IPS-18a (cell line): ENCODE measurements around the gene LRPPRC.

Source experiments
- H3K27ac ChIP-seq: one replicate; pipeline ENCODE4 v1.5.1; 2013; ENCODE audit warnings: low read length
- H3K27me3 ChIP-seq: one replicate; pipeline ENCODE4 v1.6.1; 2013; ENCODE audit warnings: mild to moderate bottlenecking, low read length; ENCODE audit not compliant: control insufficient read depth, insufficient read depth
- H3K36me3 ChIP-seq: one replicate; pipeline ENCODE4 v1.6.1; 2013; ENCODE audit warnings: low read depth, low read length; ENCODE audit not compliant: control insufficient read depth
- H3K4me1 ChIP-seq: one replicate; pipeline ENCODE4 v1.6.1; 2013; ENCODE audit warnings: low read depth, low read length; ENCODE audit not compliant: control insufficient read depth
- H3K4me3 ChIP-seq: one replicate; pipeline ENCODE4 v1.5.1; 2013; ENCODE audit warnings: low read length
- H3K9ac ChIP-seq: one replicate; pipeline ENCODE4 v1.6.1; 2013; ENCODE audit warnings: mild to moderate bottlenecking, low read length, moderate library complexity
- H3K9me3 ChIP-seq: one replicate; pipeline ENCODE4 v1.6.1; 2013; ENCODE audit warnings: low read depth, low read length; ENCODE audit not compliant: control insufficient read depth

Gene LRPPRC

GRCh38 chr2:43837033-43837432 is 158.8 kb downstream of the LRPPRC start:
- H3K36me3 ChIP-seq: no peaks in the 10 kb centered on the region
- H3K9me3 ChIP-seq: no peaks in the 10 kb centered on the region
- no peak overlapping the region for H3K9ac ChIP-seq
- no peak overlapping the region for H3K27ac ChIP-seq
- H3K4me3 ChIP-seq: no peak overlapping the region
- H3K4me1 ChIP-seq: no peaks in the 10 kb centered on the region
- peaks cover 3% of the 10 kb centered on the region for H3K27me3 ChIP-seq
